D721Med (cell line): ENCODE data around the gene ADAMTS8.

ENCODE experiments used
- DNase-seq: peaks from one replicate; pipeline ENCODE4 v3.0.0; 2011; ENCODE audit warnings: low spot score; ENCODE audit not compliant: insufficient read length
- FAIRE-seq: peaks from 2 replicates; lab custom pipeline; 2011; peaks lifted over from hg19 to GRCh38; lab: Jason Lieb, UNC
- TF ChIP-seq, protein P1 (sequence below): IDR thresholded peaks from 2 replicates; pipeline ENCODE4 v1.5.1; 2012; ENCODE audit warnings: mild to moderate bottlenecking, control low read depth; ENCODE audit not compliant: insufficient read depth; ENCODE audit errors: missing control alignments

ADAMTS8 gene

DNA sequence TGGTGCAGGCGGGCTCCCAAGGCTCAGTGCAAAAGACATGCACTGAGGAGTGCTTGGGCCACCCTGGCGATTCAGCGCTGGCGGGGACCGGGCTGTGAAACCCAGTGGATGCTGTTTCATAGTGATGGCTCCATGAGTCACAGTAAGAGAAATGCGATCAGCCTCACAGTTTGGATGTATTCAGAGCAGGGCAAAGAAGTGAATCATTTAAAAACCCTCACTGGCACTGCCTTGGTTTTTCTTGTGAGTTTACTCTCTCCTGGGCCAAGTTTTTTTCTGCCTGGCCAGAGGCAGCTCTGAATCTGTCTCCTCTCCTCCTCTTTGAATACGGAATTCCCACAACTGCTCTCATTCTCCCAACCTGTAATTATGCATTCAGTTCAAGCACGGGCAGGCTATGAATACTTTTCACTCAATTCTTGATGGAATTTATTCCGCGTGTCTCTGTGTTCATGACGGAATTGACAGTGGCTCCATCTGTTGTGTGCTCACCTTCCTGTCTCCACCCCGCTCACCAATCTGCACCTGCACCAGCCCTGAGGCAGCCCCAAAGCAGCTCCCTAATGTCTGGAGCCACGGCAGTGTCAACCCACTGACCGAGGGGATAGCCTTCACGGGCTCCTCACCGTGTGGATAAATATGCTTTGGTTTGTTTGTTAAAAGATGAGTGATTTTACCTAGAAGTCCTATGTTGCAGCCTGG, 14.9 kb downstream of the ADAMTS8 start:
- FAIRE-seq = no peak
- TF ChIP-seq, protein P1, sequence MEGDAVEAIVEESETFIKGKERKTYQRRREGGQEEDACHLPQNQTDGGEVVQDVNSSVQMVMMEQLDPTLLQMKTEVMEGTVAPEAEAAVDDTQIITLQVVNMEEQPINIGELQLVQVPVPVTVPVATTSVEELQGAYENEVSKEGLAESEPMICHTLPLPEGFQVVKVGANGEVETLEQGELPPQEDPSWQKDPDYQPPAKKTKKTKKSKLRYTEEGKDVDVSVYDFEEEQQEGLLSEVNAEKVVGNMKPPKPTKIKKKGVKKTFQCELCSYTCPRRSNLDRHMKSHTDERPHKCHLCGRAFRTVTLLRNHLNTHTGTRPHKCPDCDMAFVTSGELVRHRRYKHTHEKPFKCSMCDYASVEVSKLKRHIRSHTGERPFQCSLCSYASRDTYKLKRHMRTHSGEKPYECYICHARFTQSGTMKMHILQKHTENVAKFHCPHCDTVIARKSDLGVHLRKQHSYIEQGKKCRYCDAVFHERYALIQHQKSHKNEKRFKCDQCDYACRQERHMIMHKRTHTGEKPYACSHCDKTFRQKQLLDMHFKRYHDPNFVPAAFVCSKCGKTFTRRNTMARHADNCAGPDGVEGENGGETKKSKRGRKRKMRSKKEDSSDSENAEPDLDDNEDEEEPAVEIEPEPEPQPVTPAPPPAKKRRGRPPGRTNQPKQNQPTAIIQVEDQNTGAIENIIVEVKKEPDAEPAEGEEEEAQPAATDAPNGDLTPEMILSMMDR = no peak
- no peak for DNase-seq

DNA sequence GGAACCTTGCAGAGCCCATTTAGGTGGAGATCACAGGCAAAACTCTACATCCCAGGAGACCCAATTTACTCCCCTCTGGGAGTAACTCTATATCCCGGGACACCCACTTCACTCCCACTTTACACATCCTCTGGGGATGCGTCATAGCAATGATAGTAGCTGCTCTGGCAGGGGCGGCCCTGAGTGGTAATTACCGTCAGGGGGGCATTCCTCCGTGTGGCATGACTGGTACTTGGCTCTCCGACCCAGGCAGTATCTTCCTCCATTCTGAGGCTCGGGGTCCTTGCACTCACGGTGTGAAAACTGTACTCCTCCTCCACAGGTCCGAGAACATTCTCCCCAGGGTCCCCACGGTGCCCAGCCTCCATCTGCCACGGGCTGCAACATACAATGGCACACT, 17.2 kb downstream of the ADAMTS8 start:
- TF ChIP-seq, protein P1 = no peak
- DNase-seq (no peak), FAIRE-seq (no peak)

DNA sequence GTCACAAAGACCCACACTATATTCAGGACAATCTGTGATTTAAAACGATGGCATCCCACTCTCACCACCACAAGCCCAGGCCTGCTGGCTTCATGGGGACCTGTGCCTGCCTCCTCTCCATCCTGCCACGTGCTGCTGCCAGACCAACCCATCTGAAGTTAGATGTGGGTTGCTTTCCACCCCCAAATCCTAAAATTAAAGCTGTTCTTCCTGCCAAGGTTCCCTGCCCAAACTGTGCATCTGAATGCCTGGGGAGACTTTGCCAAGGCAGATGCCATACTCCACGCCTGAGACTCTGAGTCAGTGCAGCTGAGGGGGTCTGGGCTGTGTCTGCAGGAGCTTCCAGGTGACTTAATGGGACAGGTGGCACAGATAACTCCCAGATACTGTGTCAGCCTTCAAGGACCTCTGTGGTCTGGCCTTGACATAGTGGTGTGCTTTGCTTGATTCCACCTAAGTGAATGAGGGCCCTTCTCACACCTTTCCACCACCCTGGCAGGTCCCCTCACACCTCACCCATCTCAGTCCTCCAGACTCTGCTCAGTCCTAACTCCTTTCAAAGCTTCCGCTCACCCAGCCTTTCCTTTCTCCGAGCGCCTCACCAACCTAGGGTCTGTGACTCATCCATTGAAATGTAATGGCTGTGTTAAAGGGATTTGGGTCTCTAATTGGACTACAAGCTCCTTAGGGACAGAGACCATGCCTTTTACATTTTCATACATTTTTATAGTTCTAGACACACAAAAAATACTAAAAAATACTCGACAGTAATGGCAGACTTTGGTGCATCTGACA, 18.6 kb downstream of the ADAMTS8 start:
- DNase-seq = no peak
- TF ChIP-seq, protein P1 = no peak
- FAIRE-seq = no peak

DNA sequence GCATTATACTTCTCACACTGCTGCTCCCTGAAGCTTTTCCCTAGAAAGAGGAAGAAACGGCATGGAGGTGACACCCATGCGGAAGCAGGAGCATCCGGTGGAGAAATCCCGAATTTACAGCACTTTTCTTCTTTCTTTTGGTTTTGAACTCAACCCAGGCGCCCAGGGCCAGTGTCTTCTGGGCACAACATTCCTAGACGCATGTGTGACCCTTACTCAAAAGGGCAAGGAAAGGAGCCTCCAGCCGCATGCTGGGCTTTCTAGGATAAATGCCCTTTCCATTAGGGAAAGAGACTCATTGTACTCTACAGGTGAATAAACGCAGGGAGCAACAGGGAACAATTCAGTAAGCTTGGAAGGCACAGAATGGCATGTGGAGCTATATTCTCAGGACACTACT, 19.5 kb downstream of the ADAMTS8 start:
- no peak for DNase-seq
- TF ChIP-seq, protein P1 = no peak
- FAIRE-seq = no peak

DNA sequence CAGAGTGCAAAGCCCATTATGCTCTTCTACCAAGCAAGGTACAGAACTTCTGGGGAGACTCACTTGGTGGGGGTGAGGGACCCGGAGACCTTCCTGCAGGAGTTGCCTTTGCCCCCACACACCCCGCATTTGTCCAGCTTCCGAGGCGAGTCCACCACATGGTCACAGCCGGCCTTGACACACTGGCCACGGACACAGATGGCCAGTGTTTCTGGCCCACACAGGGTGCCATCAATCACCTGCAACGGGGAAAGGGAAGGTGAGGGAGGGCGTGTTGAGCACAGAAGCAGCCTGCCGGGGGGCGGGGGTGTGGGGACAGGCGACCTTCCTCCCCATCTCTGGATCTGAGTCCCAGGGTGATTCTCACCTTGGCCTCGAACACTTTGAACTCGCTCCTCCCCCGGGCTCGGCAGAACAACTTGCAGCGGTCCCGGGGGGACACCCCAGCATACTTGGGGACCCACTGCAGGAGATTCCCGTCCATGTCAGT, 20.0 kb downstream of the ADAMTS8 start:
- TF ChIP-seq, protein P1 = no peak
- FAIRE-seq = no peak
- DNase-seq = no peak

DNA sequence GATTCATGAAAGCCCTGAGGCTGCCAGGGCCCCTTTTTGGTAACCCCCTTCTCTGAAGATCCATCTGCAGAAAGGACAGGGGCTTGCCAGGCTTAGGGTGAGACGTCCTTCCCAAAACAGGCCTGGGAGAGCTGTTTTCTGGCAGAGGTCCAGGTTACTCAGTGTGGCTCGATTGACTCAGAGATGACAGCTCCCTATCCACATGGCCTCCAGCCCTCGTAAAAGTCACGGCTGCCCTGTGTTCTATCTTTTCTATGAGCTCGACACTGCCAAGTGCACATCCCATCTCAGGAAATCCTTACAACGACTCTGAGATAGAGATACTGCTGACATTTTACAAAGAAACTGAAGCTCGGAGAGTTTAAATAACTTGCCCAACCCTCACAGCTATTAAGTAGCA, 20.4 kb downstream of the ADAMTS8 start:
- TF ChIP-seq, protein P1 = no peak
- FAIRE-seq = no peak
- DNase-seq = no peak

DNA sequence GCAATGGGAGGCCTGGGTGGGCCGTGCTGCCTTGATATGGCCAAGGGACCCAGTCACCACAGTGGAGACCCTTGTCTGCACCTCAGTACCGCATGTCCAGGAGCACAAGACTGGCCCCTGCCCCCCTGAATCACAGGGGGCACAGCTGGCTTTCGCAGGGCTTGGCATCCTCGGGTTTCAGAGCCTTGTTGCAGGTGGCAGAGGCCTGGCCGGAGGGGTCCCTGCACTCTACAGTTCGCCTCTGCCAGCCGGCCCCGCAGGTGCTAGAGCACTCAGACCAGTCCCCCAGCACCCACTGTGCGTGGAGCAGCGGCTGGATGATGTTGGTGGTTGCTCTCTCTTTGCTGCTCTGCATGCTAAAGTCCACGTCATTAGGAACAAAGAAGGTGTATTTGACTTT, 23.0 kb downstream of the ADAMTS8 start:
- FAIRE-seq (no peak), DNase-seq (no peak)
- TF ChIP-seq, protein P1 = no peak
